DMS 273 (cell line): Measurements from ENCODE around the gene ELP4.

Source experiments
- DNase-seq: peaks from one replicate; lab custom pipeline; 2025; ENCODE audit not compliant: unreplicated experiment; lab: John Stamatoyannopoulos, UW

Gene ELP4

DNA sequence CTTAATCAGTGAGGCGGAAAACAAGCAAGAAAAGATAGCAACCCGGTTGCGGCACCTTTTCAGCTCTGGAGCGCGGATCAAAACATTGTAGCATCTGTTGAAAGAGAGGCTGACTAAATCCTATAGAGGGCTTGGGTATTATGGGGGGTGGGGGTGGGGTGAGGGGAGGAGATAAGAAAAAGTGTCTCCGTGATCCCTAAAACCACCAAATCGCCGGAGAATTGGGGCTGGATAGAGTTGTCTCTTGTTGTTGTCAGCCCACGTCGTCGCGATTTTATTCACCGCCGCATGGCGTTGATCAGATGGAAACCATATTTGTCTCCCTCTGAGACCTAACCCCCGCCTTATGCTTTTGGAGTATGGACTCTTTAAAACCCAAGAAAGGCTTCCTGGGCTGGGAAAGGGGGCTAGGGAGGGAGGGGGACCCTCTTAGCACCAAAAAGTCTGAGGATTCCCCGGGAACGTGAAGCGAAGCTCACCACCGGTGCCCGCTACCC lies 288.5 kb downstream of the ELP4 start:
- DNase-seq = no peak

DNA sequence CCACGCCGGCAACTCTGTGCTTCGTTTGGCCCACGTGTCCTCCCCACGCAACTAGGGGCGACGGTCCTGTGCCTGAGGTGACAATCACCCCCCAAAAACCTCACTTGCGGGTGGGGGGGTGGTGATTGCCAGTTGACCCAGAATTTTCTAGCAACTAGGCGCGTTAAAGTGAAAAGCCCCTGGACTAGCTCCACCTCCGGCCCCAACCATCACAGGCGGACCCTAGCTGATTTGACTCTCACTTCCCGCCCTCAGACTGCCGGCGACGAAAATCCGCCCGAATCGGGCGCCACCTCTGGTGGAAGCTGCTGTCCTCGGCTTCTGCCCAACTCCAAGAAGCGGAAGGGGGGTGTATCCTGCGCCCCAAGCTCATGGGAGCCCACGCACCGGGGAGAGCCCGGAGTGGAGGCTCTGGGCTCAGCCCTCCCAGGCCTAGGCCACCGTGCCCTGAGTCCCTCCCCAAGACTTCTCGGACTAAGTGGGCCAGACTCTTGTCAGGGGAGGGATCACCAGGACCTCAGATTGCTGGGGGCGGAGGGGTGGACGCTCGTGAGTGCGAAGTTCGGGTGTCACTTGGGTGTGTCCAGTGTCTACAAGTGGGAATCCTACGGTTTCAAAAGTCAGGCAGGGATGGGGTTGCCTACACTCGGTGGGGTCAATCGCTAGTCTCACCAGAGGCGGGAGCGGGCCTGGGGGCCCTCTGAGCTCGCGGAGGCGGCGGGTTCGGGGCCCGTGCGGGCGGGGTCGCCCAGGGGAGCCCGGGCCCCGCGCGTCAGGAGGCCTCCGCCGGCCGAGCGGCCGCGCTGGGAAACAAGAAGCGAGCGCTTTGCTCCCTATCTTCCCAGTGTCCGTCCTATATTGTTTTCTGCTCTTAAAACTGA lies 289.2 kb downstream of the ELP4 start:
- DNase-seq = no peak

DNA sequence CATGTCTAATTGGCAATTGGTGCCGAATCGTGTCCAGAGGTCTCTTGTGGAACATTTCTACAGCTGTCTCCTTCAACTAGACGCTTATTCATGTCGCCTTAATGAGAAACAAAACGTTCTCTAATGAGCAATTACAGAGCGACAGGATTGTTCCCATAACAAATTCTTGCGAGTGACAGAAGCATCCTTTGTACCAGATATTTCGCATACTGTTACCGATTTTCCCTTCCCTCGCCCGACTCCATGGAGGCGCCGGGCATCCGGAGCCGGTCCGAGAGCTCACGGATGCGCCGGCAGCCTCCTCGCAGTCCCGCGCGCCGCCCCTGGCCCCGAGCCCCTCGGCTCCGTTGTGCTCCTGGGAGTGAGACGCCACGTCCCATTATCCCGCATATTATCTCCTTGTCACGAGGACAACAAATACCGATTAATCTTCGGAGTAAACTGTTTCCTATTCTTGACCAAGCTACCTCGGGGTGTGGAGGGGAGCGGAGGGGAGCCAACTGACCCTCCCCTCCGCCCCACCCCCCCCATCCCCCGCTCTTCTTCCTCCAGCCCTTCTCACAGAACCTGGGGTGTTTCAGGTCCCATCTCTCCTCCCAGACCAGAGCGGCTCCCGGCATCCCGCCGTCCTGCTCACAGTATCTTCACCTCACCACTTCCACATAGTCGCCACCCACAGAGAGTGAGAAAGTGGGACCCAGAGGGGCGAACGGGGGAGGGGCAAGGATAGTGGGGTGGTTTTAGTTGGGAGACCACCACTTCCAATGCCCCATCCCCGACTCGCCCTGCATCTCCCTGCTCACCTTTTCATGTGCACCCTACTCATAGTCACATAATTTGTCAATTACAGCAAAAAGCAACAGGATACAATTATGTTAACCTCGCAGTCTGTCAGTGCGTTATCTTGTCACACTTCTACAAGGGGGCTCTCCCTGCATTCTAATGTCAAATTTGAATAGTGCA lies 290.1 kb downstream of the ELP4 start:
- DNase-seq = no peak

DNA sequence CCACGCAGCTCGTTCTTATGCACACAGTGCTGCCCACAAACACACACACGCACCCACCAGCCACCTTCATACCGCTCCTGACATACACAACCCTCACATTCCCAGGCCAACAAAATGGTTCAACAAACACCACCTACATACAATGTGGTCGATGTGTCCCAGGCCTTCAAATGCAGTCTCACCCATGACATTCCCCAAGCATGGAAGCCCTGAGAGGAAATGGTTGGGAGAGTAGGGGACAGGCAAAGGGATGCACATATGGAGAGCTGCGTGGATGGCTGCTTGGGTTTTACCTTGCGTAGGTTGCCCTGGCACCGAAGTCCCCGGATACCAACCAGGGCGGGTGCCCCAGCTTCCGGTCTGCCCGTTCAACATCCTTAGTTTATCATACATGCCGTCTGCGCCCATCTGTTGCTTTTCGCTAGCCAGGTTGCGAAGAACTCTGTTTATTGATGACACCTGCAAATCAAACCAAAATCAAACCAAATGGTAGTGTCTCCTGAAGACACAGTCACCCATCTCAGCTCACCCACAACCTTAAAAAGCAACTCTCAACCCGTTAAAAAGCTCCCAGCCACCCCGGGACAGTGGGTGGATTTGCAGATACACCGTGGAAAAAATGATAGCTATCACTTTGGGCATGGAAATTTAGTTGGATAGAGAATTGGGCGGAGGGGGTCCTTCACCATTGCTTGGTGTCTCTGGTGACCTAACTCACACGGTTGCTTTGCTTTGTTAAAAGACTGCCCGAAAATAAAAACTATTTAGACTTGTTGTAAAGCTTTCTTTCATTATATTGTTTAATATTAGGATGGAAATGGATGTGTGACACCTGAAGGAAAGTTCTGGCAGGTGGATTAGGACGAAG lies 291.1 kb downstream of the ELP4 start:
- DNase-seq = no peak

DNA sequence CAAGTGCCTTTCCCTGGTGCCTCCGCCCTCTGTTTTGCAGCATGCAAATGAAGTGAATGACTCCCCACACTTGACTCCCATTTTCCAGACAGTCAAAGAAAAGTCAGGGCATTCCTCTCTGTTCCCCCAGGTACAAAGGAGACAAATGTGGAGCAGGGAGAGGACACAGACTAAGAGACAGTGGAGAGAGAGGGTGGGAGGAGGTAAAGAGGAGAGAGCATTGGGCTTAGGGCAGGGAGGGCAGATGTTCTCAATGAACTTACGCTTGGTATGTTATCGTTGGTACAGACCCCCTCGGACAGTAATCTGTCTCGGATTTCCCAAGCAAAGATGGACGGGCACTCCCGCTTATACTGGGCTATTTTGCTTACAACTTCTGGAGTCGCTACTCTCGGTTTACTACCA lies 291.7 kb downstream of the ELP4 start:
- DNase-seq = no peak

DNA sequence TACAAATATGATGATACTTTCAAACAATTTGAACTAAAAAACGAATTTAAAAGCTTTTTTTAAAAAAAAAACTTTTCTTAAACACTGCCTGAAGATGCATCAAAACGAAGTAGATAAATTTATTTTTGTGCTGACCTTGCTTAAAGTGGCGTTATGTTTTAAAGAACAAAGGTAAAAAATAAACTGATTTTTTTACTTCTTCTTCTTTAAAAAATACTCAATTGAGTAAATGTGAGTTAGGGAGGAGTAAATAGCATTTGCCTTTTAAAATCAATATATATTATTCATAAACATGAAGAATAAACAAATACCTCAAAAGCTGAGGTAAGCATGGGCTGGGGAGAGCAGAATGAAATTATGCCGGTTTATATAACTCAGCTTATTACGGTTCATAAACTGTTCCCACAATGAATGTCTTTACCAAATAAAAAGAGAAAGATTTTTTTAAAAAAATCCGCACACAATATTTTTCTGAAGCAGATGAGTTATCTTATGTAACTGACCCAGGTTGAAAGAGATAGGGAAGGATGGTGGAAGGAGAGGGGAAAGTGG lies 292.5 kb downstream of the ELP4 start:
- no peak for DNase-seq

DNA sequence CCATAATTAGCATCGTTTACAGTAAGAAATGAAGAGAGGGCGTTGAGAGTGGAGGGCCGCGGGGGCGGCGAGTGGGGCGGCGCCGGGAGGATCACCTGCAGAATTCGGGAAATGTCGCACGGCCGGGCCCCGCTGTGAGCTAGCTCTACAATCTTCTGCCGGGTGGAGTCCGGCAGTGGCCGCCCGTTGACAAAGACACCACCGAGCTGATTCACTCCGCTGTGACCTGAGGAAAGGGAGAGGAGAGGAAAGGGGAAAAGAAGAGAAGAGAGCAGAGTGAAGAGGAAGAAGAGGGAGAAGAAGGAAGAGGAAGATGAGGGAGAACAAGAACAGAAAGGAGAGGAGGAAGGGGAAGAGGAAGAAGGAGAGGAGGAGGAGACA lies 293.0 kb downstream of the ELP4 start:
- no peak for DNase-seq

DNA sequence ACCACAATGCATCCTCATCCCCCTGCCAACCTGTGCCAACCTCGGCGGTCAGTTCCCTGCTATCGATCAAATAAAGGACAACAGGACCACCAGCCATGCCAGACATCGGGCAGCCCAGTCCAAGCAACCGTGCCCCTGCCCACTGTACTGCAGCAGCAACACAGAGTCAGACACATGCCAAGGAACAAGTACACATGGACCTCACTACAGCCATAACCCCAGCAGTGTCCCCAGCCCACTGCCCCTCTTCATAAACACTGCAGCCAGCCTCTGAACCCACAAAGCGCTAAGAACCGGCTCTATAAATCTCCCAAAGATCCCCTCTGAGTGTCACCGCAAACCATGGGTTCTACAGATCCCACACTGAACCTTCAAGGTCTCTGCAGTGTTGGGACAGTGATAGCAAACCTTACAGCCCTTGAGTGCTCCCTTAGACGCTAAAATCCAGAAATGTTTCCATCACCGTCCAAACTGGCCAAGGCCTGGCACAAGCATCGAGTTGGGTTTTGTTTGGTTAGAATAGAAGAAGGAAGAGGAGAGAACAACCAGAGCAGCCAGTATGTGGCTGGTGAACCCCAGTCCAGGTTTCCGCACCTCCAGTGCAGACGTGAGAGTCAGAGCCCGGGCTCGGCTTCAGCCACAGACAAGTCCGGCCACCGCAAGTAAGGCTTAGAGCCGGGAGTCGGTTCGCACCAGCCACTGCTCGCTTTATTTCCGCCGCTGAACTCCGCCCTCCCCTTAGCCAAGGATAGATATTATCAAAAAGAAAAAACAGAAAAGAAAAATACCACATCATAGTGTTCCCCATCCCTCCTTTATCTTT lies 293.6 kb downstream of the ELP4 start:
- no peak for DNase-seq

DNA sequence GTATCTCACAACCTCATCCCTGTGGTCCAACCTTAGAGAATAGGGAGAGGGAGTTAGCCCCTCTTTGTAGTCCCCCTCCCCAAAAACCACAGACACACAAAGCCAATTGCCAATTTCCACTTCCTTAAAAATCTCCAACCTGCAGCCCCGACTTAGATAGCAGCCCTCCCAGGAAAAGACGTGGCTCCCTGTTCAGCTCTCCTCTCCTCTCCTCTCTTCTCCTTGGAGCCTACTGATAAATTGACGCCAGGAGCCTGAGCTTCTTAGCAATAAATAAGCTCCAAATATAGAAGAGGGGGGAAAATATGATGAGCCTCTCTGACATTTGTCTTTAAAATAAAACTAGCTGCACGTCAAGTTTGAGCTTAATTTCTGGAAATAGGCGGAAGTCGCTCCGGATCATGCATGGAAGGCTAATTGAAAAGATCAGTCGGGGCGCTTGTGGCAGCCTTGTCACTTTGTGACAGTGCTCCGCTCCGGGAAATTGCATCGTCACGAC lies 294.3 kb downstream of the ELP4 start:
- no peak for DNase-seq

DNA sequence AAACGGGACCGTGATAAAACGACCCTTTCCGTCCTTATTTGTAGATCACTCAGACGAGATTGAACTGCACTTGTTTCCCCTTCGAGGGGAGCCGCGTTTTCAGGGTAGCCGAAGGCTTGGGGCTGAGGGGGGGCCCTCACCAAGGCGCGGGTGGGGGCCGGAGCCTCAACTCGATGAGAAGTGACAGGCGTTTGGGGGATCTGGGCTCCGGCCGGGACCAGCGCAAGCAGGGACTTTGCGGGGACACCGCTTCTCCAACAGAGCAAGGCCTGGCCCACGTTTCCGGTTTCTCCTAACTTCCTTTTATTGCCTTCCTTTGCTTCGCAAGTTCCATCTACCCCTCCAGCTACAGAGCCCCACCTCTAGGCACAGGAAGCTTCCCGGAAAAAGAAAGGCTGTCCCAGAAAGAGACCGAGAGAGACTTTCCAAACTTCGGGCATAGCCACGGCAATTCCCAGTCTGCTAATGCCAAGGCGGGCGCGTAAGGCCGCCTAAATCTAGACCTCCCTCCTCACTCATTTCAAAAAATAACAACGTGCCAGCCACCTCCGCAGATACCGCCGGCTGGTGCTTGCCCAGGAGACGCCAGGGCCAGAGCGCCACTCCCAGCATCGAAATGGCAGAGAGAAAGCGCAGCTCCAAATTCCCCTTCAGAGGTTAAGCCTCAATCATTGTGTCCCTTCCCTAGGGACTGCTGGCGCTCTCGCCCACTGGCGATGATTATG lies 294.9 kb downstream of the ELP4 start:
- DNase-seq = no peak

DNA sequence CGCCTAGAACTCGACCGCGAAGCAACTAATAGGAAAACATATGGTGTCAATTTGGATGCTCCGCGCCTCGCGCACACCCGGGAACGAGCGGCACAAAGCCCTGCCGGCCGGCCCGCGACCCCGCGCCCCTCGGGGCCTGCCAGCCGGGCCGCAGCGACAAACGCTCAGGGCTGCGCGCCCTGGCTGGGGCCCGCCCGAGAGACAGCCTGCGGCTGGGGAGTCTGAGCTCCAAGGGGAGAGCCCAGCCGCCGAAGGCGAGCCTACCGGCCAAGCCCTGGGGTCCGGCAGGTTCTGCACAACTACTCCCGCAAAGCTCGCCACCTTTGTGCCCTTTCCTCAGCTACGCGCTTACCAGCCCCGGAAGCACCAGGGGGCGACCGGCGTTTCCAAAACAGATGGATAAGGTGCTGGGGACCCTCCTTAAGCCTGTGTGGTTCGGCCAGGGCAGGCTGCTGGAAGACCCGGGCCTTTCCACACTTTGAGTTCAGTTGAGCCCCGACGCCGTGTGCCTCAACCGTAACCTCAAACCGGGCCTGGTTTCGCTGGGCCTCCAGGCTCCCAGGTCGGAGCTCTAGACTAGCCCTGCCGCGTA lies 295.6 kb downstream of the ELP4 start:
- no peak for DNase-seq

DNA sequence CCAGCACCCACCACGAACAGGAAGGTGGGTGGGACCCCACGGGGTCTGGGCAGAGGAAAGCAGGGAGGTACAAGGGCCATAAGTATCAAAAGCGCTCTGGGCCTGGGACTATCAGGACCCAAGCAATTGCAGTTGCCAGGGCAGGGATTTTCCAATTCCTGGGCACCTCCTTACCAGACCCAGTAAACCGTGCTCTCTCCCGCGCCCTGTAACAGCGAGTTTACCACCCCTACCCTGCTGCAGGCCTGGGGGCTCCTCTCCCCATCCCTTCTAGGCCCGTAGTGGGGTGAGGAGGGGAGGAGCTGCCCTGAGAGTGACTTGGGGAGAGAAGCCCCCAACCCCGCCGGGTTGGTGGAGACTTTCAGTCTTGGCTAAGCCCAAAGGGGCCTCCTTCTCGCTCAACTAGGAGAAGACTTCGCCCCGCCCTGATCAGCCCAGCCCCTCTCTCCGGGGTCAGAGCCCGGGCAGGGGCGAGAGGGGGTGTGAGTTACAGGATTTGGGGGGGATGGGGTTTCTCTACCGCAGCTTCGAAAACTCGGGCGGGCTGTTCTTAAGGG lies 296.1 kb downstream of the ELP4 start:
- no peak for DNase-seq

DNA sequence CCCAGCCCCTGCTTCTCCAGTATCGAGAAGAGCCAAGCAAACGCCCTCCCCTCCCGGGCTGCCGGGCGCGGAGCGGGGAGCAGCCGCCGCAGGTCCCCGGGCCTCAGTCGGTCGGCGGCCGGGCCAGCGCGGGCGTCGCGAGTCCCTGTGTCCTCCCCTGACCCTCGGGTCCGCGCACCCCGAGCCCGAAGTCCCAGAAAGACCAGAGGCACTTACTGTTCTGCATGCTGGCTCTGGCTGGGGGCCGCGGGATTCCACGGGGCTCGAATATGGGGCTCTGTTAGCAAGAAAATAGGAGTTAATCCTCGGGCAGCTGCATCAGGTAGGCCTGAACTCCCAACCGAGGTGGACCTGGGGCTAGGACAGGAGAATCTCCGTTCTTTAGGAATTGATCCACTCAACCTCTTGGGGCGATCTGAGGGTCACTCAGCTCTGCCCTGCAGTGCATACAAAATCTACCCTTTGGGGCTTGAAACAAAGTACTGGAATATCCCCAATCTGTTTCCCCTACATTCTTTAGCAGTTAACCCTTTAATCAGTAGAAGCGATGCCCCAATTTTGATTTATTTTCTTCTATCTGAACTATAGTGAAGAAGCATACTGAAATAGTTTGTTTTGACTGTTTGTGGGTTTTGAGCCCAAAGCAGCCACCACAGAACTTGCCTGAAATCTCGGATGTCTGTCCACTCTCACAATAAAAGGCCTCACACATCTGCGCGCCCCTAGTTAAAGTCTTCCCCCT lies 296.8 kb downstream of the ELP4 start:
- DNase-seq = no peak

DNA sequence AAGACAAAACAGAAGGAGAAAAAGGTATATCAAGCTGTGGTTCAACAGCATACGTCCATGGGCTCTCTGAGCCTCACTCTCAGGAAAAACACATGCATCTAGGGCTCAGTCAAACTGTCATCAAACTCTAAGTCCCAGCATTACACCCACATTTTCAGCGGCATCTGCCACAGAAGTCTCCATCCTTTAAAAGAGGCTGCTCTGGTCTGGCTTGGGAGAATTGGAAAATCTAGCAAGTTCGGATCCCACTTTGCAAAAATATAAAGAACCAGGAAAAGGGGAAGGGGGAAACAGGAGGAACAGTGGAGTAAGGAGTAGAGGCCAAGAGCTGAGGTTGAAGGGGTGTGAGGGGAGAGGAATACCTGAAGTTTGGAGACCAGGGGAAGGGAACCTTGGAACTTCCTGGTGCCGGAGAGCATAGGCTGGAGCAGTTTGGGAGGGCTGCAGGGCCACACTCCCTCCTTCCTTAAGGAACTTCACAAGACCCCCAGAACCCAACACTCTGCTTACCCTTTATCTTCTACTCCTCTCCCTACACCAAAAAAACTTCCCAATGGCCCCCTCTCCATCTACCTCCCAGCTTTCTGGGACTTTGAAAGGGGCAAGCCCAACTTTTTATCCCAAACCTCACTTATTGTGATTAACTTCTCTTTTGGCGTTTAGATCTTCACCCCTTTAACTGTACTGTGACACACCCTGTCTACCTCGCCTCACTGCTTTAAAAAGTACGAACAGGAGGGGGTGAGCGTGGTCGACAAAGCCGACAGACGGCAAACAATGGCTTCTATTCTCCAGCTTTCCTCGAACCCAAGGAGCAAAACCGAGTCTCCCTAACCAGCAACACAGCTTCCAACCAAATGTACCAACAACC lies 297.6 kb downstream of the ELP4 start:
- DNase-seq = no peak

DNA sequence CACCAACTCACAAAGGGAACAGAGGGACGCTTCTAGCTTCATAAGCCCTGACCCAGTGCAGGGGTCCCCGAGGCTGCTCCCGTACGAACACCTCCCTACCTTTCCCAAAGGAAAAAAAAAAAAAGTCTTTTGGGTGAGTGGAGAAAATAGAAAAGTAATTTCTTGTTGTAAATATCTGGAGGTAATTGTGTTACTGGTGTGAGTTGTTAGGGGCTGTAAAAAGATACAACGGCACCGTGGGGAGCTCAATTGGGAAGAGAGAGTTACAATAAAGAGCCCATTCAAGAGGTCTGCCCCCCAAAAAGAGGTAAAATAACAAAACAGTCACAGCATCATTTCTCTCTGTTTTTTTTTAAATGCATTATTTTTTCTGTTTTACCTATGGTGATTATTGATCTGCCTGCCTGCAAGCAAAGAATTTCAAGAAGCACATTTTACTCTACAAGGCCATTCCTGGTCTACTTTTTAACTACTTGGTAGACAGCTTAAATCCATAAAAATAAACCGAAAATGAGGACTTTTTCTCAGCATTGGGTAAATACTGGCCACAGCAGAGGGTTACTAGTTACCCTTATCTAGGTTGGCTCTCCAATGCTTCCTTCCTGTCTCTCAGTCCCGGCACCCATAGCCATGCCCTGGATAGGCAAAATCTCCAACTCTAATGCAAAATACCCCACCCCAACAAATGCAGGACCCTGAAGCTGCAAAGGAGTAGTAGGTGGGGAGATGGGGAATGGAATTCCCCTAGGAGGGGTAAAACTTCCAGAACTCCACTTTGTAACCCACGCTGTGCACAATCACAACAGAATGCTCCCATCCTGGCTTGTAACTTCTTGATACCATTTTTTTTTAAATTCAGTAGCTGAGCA lies 298.5 kb downstream of the ELP4 start:
- no peak for DNase-seq
